Caco-2 (cell line): ENCODE results near the gene HOXA1. TPM values are rescaled to one million over a fixed set of nuclear protein-coding genes. Genes with fewer than 3 reads are reported as not detected.

ENCODE experiments used
- BruUV-seq: library from RNA; stranded (reverse); fragments of 400-500 nt; replicated peaks from 2 replicates; lab custom pipeline; 2021; lab: Mats Ljungman, UMichigan
- CTCF ChIA-PET: fragments of 300-600 bp; sonication (Branson Sonifier 250); formaldehyde crosslinking; loops from one replicate; lab custom pipeline; 2022; ENCODE audit warnings: antibody characterized with exemption; lab: Charles Lee
- POLR2A ChIA-PET: fragments of 300-600 bp; sonication (Branson Sonifier 250); formaldehyde crosslinking; loops from one replicate; lab custom pipeline; 2022; ENCODE audit warnings: antibody characterized with exemption; lab: Charles Lee
- DNase-seq, 2 experiments: peaks; one replicate each; pipeline versions ENCODE4 v3.0.0 to v3.0.0-alpha.2; 2020 to 2022
- H3K27me3 ChIP-seq: replicated peaks from 2 replicates; pipeline ENCODE4 v1.6.0; 2011; ENCODE audit warnings: low read length; ENCODE audit not compliant: control insufficient read depth, insufficient read depth
- H3K36me3 ChIP-seq: 2 replicates; pipeline ENCODE4 v1.5.1; 2011; ENCODE audit warnings: low read length; ENCODE audit not compliant: control insufficient read depth, insufficient read depth
- H3K4me1 ChIP-seq: fragments of 250-450 bp; sonication (Bioruptor Pico); 2 replicates; pipeline ENCODE4 v1.5.1; 2020; ENCODE audit warnings: mild to moderate bottlenecking
- H3K4me3 ChIP-seq: 2 replicates; pipeline ENCODE4 v1.5.1; 2011; ENCODE audit warnings: low read depth, mild to moderate bottlenecking, control low read depth, low read length
- H3K9me3 ChIP-seq: fragments of 250-450 bp; sonication (Bioruptor Pico); 2 replicates; pipeline ENCODE4 v1.5.1; 2020; ENCODE audit warnings: mild to moderate bottlenecking, moderate library complexity
- H3K27ac Mint-ChIP-seq: one replicate; pipeline ENCODE4 v1.8.0; 2022; ENCODE audit warnings: mixed read lengths; ENCODE audit not compliant: unreplicated experiment
- H3K27me3 Mint-ChIP-seq: one replicate; pipeline ENCODE4 v1.8.0; 2022; ENCODE audit warnings: mixed read lengths; ENCODE audit not compliant: insufficient read depth, unreplicated experiment
- H3K36me3 Mint-ChIP-seq: one replicate; pipeline ENCODE4 v1.8.0; 2022; ENCODE audit warnings: mild to moderate bottlenecking, mixed read lengths; ENCODE audit not compliant: insufficient read depth, unreplicated experiment
- H3K4me1 Mint-ChIP-seq: one replicate; pipeline ENCODE4 v1.8.0; 2022; ENCODE audit warnings: low read depth, mixed read lengths; ENCODE audit not compliant: unreplicated experiment
- H3K4me3 Mint-ChIP-seq: one replicate; pipeline ENCODE4 v1.8.0; 2022; ENCODE audit warnings: mild to moderate bottlenecking, moderate library complexity, mixed read lengths; ENCODE audit not compliant: unreplicated experiment
- H3K9me3 Mint-ChIP-seq: one replicate; pipeline ENCODE4 v1.8.0; 2022; ENCODE audit warnings: mixed read lengths; ENCODE audit not compliant: unreplicated experiment
- CTCF ChIP-seq, 2 experiments: fragments of 200-600 bp in 1 of 2; IDR thresholded peaks; 1 replicate in 1 of 2; 2 replicates in 1 of 2; pipeline versions ENCODE4 v1.5.1 to v1.8.0; 2011 to 2022; ENCODE audit warnings: antibody characterized with exemption in 1 of 2, control low read depth in 1 of 2, inconsistent platforms in 1 of 2, low read depth in 1 of 2, low read length in 1 of 2, mild to moderate bottlenecking in 1 of 2, moderate library complexity in 1 of 2; ENCODE audit not compliant: insufficient read depth in 1 of 2, severe bottlenecking in 1 of 2, unreplicated experiment in 1 of 2
- intact Hi-C: fragments of 100-400 bp; cut with micrococcal nuclease; formaldehyde crosslinking; loops from one replicate; pipeline ENCODE4 v1.10.0; 2022; ENCODE audit not compliant: unreplicated experiment
- total RNA-seq: library from RNA; stranded (reverse); gene quantifications from 2 replicates; pipeline ENCODE4 v1.2.3, GENCODE V29; 2022

Gene HOXA1
- total RNA-seq, 1 experiment from 2014 or later, result 18.5 TPM

- Histone ChIP-seq H3K36me3 (no peaks in the 10 kb centered on the region), H3K4me3 (no peak overlapping the region), H3K27me3 (no peaks in the 10 kb centered on the region), H3K4me1 (peaks cover 37% of the 10 kb centered on the region), H3K9me3 (no peaks in the 10 kb centered on the region)
- Mint-ChIP-seq H3K9me3 (no peaks in the 10 kb centered on the region), H3K36me3 (no peaks in the 10 kb centered on the region), H3K4me3 (no peak overlapping the region), H3K27me3 (no peaks in the 10 kb centered on the region), H3K27ac (no peak overlapping the region), H3K4me1 (peaks cover 30% of the 10 kb centered on the region)
- intact Hi-C loops, result loop anchor here (5.0 kb wide), 1 partner anchor 46 kb away; no protein-coding TSS in a partner anchor
- BruUV-seq, result no TSS peak
- no peak for TF ChIP-seq CTCF (IDR thresholded peaks at IDR 0.05; ENCODE audit: insufficient read depth in 1 of 2, low read depth in 1 of 2, low read length in 1 of 2, severe bottlenecking in 1 of 2, unreplicated experiment in 1 of 2)
- ChIA-PET CTCF (no interaction called here), POLR2A (no interaction called here)
- no peak for DNase-seq
Observed at GRCh38 chr7:27083646-27084045, 12.2 kb downstream of the HOXA1 start.

- no peak for DNase-seq
- ChIA-PET CTCF (no interaction called here), POLR2A (no interaction called here)
- peaks cover 37% of the 10 kb centered on the region for H3K4me1 ChIP-seq
- Mint-ChIP-seq H3K4me1 (peaks cover 30% of the 10 kb centered on the region), H3K4me3 (no peak overlapping the region), H3K27ac (peak overlapping the region; percentile 91), H3K27me3 (no peaks in the 10 kb centered on the region), H3K36me3 (no peaks in the 10 kb centered on the region), H3K9me3 (no peaks in the 10 kb centered on the region)
- no peaks in the 10 kb centered on the region for H3K27me3 ChIP-seq
- intact Hi-C loops, result loop anchor here (5.0 kb wide), 1 partner anchor 45 kb away; no protein-coding TSS in a partner anchor
- no peaks in the 10 kb centered on the region for H3K36me3 ChIP-seq
- H3K4me3 ChIP-seq, result no peak overlapping the region
- H3K9me3 ChIP-seq, result no peaks in the 10 kb centered on the region
- no peak for TF ChIP-seq CTCF (IDR thresholded peaks at IDR 0.05; ENCODE audit: insufficient read depth in 1 of 2, low read depth in 1 of 2, low read length in 1 of 2, severe bottlenecking in 1 of 2, unreplicated experiment in 1 of 2)
- no TSS peak for BruUV-seq
Observed at GRCh38 chr7:27082171-27082570, 13.6 kb downstream of the HOXA1 start.

GRCh38 chr7:27080844-27081436 lies 14.9 kb downstream of the HOXA1 start:
- Mint-ChIP-seq H3K4me1 (peaks cover 30% of the 10 kb centered on the region), H3K27ac (peak overlapping the region; percentile 91), H3K27me3 (no peaks in the 10 kb centered on the region), H3K4me3 (peak overlapping the region; percentile 54), H3K36me3 (no peaks in the 10 kb centered on the region), H3K9me3 (no peaks in the 10 kb centered on the region)
- peaks cover 37% of the 10 kb centered on the region for H3K4me1 ChIP-seq
- ChIA-PET CTCF (interaction anchor here (0.6 to 0.9 kb wide), 2 partner anchors 80 to 929 kb away, joined by 3 to 5 read pairs; partner anchors contain the start of gene NFE2L3), POLR2A (interaction anchor here (1.1 to 1.8 kb wide), 4 partner anchors 15 to 50 kb away, joined by 3 to 8 read pairs (median 4); partner anchors contain the start of genes HOXA1 and HOXA4)
- no peaks in the 10 kb centered on the region for H3K36me3 ChIP-seq
- no peak overlapping the region for H3K4me3 ChIP-seq
- no TSS peak for BruUV-seq
- peak; percentile 62 to 74 for DNase-seq
- H3K27me3 ChIP-seq, result no peaks in the 10 kb centered on the region
- H3K9me3 ChIP-seq, result no peaks in the 10 kb centered on the region
- no peak for TF ChIP-seq CTCF (IDR thresholded peaks at IDR 0.05; ENCODE audit: insufficient read depth in 1 of 2, low read depth in 1 of 2, low read length in 1 of 2, severe bottlenecking in 1 of 2, unreplicated experiment in 1 of 2)
- intact Hi-C loops, result loop anchor here (5.0 kb wide), 1 partner anchor 44 kb away; no protein-coding TSS in a partner anchor
